Measurements from ENCODE around the gene PSAPL1.

The PSAPL1 gene, protein sequence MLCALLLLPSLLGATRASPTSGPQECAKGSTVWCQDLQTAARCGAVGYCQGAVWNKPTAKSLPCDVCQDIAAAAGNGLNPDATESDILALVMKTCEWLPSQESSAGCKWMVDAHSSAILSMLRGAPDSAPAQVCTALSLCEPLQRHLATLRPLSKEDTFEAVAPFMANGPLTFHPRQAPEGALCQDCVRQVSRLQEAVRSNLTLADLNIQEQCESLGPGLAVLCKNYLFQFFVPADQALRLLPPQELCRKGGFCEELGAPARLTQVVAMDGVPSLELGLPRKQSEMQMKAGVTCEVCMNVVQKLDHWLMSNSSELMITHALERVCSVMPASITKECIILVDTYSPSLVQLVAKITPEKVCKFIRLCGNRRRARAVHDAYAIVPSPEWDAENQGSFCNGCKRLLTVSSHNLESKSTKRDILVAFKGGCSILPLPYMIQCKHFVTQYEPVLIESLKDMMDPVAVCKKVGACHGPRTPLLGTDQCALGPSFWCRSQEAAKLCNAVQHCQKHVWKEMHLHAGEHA

DNA sequence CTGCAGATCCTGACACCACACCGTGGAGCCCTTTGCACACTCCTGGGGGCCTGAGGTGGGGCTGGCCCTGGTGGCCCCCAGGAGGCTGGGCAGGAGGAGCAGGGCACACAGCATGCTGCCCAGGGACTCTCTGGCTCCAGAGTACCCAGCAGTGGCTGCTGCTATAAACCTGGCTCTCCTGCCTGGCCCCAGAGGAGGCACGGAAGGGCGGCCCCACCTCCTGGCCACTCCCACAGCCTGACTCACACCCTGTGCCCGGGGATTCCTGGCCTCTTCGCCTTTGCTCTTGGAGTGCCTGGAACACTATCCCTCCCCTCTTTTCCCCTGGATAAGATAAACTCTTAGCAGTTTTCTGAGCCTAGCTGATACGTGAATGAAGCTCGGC, at the start of gene PSAPL1:
TSS of gene PSAPL1 (minus strand) at position 165 of the 385 bp plus-strand sequence. CDS start at position 114, 51 bp downstream.
- DNase-seq, result no peak

DNA sequence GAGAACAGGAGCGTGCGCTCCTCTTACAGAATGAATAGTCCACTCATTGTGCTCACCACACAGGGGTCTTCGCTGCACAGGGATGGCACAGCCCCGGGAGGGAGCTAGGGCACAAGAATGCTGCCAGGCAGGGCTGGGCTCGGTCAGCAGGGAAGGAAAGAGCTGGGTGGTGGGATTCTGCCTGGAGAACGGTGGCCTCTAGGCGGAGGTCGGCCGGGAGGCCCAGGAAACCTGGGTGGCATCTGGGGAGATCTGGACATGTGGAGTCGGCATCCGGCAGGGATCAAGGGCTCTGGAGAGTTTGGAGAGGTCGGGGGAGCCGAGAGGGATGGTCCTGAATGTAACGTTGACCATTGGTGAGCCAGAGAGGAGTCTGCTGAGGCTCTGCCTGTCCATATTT, 46.5 kb upstream of the PSAPL1 start:
- DNase-seq, result no peak

DNA sequence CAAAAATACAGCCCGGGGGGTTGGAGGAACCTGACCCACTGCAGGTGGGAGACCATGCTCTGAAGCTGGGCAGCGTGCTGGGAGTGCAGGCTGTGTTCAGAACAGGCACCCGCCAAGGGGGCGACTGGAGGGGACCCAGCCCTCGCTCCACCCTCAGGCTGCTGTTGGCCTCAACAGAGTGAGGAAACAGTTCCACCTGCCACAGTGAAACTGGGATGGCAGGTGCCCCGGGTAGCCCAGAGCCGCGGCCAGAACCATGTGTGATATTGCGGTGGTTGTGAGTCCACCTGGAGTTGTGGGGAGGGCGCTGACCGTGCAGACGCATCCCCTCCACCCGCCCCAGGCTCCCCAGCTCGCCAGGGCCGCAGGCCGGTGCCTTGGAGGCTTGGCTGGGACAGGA, 45.7 kb upstream of the PSAPL1 start:
- DNase-seq, result no peak

DNA sequence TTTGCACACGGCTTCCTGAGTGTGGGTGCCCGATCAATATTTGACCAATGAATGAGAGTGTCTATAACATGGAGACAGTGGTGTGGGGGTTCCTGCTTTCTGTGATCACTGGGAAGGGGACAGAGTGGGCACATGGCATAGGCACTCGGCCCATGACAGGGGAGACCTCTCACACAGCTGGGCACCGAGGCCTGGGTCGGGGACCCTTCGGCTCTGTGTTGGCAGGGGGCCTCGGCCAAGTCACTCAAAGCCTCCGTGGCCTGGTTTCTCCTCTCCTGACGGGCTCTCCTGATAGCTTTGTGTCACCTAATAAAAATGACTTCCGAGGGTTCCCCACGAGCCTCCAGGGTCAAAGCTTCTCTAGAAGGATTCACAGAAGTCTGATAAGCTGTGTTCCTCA, 43.9 kb upstream of the PSAPL1 start:
- DNase-seq, result no peak

DNA sequence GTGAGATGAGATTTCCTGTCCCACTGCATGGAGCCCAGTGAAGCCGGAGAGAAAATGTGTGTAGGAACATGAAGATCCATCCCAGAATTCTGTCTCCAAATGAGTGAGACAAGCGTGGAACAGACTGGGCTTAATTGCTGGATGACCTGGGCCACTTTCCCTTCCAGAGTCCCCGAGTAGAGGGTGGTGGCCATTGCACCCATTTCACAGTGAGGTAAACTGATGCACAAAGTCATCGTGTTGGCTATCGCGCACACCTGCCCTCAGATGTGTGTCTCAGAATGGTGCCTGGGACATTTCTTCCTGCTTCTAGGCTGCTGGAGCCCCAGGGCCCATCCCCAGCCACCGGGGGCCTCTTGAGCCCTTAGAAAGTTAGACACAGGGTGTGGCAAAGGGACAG, 43.0 kb upstream of the PSAPL1 start:
- DNase-seq, result no peak

DNA sequence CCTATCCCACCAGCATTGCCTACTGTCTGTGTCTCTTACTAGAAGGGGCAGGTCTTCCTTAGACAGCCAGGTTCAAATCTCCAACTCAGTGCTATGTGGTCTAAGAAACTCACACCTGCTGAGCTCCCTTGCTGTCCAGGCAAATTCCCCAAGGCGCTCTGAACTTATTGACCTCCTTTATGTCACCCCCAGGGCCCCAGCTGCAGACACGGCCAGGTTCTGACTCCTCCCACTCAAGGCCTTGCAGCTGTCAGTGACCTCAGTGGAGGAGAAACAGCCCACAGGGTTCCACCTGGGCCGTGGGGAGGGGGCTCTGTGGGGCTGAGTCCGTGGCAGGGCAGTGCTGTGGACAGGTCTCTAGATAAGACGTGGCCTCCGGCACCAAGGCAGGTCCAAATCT, 42.1 kb upstream of the PSAPL1 start:
- no peak for DNase-seq

DNA sequence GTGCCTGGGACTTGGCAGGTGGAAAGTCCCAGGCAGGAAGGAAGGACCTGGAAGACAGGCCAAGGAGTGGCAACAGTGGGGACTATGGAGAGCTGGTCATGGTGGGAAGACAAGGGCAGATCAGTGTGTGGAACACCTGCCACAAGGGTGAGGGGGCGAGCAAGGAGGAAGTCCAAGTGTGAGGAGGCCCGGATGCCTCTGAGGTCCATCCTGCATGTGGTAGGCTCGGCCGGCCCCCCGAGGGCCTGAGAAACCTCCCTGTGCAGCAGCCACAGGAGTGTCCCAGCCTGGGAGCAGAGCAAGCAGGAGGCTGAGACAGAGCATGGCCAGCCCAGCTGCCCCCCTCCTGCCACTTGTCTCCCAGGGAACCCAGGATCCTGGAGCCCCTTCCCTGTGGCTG, 40.5 kb upstream of the PSAPL1 start:
- no peak for DNase-seq

DNA sequence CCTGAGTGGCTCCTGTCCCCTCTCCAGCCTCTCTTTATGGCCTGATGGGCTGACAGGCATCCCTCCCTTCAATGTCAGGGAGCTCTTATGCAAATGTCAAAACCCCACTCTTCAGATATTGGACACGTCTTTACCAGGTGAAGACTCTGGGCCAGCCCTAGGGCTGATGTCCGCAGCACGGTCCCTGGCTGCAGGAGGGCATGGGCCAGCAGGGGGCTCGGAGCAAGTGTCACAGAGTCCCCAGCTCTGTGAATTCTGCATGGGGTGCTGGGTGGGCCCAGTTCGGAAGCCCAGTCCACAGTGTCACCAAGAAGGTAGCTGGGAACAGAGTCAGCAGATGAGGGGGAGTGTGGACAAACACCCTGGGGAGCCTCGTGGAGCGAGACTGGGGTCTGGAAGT, 39.6 kb upstream of the PSAPL1 start:
- no peak for DNase-seq

DNA sequence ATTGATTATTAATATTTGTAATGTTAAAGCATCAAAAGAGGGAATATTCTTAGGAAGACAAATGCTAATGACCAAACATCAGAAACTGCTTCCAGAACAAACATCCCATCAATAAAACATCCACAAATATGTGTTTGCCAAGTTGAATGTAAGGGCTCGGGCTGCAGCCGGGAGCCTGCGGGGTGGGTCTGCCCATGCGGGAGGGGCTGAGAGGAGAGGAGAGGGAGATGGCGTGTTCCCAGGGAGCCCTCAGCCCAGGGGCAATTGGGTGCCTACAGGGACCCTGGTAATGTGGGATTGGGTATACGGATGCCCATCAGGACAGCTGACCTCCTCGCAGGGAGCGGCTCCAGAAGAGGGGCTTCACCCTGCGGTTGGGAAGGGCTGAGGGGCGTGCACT, 38.4 kb upstream of the PSAPL1 start:
- no peak for DNase-seq

DNA sequence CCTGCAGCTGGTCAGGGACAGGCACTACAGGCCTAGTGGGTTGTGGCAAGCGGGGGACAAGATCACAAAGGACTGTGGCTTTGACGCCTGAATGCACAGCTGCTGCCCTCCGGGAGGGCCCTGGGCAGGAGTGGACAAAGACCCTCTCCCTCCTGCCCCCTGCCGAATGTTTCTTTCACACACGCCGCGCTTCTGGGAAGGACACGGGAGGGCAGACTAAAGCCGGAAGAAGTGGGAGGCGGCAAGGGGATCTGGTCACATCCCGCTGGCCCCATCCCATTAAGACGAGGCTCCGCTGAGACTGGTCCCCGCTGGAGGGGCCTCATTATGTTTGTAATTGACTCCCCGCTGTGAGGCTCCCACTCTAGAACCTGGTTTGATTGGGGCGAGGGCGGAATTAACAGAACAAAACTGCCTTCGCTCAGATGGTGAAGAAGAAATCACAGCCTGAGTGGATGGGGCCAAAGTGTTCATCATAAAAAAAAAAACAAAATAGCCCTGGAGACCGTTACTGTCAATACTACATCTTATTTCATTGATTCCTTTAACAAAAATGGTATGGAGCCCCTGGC, 37.8 kb upstream of the PSAPL1 start:
- no peak for DNase-seq

DNA sequence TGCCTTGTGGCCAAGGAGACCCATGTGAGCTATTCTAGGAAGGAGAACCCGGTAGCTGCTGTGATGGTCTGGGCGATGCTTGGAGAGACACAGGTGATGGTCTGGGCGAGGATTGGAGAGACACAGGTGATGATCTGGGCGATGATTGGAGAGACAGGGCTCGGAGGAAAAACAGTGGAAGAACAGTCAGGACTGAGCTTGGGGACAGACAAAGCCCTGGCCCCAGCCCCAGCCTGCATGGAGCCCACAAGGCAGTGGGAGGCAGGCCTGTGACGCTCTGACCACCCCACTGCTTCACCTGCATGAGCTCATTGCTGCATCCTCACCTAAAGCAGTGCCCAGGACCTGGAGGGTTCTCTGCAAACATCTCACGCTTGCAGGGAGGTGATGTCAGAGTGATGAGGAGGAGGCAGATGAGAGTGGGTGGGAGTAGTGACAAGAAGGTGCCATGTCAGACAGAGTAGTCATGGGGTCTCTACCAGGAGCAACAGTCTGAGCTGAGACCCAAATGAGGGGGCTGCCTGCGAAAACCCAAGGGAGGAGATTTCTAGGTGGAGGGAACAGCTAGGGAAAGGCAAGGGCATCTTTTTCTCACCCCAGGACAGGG, 35.9 kb upstream of the PSAPL1 start:
- DNase-seq, result no peak

DNA sequence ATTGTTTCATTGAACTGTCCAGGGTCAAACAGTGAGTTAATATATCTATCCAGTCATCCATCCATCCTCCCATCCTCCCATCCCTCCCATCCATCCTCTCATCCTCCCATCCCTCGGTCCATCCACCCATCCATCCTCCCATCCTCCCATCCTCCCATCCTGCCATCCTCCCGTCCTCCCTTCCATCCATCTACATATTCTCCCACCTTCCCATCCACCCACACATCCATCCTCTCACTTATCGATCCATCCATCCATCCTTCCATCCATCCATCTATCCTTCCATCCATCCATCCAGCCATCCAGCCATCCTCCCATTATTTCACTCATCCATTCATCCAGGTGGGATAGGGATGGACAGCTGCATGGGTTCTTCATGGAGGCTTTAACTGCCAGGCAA, 35.4 kb upstream of the PSAPL1 start:
- DNase-seq, result no peak

DNA sequence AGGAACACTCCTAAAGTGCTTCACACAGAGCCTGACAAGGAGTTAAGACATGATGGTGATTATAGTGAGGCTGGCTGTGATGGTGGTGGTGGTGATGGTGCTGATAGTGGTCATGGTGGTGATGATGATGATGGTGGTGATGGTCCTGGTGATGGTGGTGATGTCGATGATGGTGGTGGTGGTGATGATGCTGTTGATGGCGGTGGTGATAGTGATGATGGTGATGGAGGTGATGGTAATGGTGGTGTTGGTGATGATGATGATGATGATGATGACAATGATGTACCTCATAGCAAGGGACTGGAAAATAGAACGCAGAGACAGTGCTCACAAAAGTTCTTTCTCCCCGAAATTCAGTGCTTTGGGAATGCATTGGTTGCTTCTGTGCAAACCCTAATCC, 34.3 kb upstream of the PSAPL1 start:
- no peak for DNase-seq

DNA sequence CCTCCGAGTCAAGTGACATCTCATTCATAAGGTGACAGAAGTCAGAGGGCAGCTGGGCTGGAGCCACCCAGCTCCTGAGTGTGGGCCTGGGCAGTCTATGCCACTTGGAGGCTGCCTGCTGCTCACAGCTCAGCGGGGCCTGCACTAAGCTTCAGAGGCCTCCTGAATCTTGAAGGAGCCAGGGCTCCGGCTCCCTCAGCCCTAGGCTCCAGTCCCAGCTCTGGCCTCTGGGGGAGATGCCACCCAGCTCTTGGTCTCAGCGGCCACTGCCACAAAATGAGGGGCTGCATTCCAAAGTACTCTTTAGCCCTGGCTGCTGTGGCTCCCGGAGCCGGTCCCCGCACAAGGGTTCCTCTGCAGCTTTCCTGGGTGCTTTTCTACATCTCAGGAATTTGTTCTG, 32.7 kb upstream of the PSAPL1 start:
- no peak for DNase-seq

DNA sequence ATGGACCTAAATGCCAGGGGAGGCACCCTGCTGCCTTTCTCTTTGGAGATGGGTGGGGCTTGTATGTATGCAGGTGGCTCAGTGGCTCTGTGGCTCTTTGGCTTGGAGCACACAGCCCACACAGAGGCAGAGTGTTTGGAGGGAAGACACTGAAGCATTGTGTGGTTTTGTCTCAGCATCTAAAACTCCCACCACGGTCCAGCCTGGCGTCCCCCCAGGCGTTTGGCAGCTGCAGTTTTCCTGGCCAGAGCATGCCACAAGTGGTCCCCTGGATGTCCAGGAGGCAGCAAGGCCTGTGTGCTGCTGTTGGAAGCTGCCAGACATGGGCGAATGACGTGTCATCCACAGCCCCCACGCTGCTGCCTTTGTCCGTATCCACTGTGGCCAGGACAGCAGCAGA, 32.2 kb upstream of the PSAPL1 start:
- no peak for DNase-seq

DNA sequence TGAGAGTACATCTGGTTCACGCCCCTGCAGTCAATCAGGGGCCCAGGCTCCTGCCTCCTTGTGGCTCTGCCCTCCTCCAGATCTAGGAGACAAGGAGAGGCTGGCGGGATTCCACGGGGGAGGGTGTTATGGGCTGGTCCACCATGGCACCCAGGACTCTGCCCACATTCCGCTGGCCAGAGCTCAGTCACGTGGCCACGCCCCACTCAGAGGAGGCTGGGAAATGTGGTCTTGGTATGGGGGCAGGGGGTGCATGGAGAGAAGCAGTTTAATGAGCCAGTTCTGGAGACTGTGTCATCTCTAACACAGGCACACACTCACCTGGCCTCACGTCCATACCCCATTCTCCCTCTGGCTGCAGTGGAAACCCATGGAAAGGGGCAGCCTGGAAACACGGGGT, 31.5 kb upstream of the PSAPL1 start:
- no peak for DNase-seq

DNA sequence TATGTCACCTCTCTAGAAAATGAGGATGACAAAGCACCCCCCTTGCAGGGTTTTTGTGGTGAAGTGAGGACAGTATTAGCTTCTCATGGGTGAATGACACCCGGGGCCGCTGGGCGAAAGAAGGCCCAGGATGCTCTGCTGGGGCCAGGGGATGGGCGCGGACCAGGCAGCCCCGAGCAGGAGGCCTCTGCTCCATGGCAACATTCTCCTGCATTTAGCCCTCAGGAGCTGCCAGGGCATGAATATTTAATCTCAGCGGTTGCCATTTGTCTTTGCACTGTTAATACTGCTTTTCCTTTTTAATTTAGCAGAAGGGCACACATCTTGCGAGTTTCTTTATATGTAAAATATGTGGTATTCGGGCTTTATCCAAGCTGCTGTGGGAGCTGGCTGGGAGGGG, 30.3 kb upstream of the PSAPL1 start:
- no peak for DNase-seq

DNA sequence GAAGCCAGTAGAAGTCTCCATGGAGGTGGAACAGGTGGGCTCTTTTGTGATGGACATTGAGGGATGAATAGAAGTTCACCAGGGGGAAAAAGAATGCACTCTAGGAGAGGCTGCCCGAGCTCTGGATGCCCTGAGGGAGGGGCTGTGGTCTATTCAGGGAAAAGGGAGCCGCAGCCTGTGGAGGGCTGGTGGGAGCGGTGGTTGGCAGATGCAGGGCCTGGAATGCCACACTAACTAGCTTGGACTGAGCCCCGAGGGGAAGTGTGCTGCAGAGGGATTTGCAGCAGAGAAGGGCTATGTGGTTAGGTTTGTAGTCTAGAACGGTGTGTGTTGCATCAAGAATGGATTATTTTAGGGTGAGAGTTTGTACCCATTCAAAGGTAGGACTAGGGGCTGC, 29.5 kb upstream of the PSAPL1 start:
- DNase-seq, result no peak

DNA sequence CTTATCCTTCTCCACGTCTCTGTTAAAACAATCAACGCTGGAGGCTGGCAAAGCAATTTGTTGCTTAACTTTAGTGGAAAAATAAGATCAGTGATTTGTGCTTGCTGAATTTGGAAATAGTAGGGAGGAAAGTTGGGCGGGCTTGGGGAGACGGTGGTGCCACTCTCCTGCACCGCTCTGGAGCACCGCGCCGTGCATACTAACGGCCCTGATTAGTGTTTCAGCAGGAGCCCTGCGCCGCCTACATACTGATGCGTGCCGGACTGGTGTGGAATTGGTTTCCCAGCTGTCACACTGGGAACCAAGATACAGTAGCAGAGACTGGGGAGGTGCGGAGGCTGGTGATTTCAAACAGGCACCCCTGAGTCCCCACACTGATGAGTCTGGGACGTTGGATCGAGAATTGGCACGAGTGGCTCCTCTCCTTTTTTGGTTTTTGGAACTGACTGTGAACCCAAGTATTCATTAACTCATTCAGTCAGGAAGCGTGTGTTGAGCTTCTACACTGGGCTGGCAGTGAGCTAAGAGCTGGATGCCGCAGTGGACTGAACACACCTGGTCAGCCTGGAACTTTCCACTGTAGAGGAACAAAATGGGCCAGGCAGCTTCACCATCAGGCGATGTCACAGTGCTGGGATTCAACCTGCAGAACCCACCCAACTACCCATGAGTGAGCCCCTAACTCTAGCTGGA, 29.0 kb upstream of the PSAPL1 start:
- DNase-seq, result no peak

DNA sequence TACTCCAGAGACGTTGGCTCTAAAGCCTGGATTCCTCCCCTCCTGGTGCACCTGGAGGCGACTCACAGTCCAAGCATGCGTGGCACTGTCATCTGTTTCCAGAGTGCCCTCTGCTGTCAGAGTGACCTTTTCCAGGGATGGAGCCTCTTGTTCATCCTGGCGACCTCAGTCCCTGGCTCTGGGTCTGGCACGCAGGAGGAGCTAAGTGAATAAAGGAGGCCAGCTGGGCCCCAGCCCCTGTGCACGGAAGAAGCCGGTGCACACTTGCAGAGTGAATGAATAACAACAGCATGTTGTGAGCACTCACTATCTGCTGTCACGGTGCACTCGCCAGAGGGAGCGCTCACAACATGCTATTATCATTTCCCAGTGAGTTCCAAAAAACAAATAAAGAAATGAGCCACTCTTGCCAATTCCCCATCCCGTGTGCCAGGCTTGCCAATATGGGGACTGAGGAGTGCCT, 27.8 kb upstream of the PSAPL1 start:
- DNase-seq, result no peak

DNA sequence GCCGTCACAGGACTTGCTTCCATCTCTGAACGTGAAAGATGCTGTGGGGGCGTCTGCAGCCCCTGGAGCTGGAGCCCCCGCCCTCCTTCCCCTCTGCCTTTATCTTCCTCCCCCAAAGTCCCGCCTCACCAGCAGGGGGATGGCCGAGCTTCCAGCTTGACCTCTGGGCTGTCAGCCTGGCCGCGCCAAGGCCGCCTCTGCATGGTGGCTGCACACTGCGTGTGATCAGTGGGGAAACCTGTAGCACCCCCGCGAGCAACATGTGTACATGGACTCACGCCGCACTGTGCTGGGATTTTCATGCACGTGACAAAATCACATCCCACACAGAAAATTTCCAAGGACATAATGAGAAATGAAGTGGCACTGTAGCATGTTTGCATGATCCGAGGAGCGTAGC, 26.5 kb upstream of the PSAPL1 start:
- no peak for DNase-seq

DNA sequence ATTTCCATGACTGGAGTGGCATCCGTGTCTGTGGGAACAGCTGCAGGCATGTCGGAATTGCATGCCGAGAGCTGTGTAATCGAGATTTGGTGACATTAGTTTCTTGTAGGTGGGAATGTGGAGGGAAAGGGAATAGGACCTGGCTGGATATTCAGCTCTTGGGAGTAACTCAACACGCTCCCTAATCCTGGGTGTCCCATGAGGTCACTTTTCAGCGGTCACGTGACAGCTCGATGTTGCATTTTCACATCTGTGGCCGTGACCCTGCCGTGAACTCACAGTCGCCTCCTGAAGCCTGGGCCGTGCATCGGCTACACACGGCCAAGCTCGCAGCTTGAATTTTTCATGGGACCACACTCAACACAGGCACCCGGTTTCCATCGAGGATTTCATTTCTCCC, 25.8 kb upstream of the PSAPL1 start:
- no peak for DNase-seq

DNA sequence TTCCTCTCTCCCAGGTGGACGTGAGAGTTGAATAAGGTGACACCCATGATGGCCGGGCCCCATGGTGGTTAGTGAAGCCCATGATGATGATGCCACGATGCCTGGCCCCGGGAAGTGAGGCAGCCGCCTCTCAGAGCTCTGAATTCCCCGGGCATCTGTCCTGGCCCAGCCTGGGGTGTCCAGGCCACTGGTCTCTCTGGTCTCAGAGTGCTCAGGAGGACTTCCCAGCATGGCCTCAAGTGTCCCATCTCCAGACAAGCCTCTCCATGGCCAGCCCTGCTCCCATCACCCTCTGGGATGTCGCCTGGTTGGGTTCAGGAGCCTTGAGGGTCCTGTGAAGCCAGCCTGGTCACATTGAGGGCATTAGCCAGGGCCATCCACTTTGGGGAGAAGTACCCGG, 24.7 kb upstream of the PSAPL1 start:
- DNase-seq, result no peak

DNA sequence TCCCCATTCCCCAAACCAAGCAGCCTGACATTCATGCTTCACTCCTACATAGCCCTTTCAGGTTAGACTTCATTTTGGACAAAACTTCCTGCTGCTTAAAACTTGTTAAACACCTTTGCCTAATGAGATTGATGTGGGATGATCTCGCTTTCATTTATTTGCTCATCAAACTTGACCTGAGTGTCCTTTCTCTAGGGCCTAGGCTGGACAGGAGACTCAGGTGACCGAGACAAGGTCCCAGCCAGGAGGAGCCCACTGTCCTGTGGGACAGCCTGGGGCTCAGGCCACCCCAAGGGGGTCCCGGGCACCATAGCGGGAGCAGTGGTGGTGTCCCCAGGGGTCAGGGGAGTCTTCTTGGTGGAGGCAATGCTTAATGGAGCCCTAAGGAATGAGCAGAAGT, 23.7 kb upstream of the PSAPL1 start:
- DNase-seq, result no peak
